Measurements from ENCODE around the gene SLC12A6. TPM values are rescaled to one million over a fixed set of nuclear protein-coding genes. Genes with fewer than 3 reads are reported as not detected.
A peak's percentile ranks its signal among the peaks of the same experiment; 100 is the strongest.
"Not testable (repeated sequence)": the region's sequence is repeated elsewhere in the genome, so short reads cannot be mapped to it uniquely, and the experiment has no call there.

SLC12A6 gene
- total RNA-seq, 1 donor from 2014 or later, result 7.0 TPM

GRCh38 chr15:34358367-34358766, 20.8 kb upstream of the SLC12A6 start:
- no peak for ATAC-seq
- no peak for DNase-seq (ENCODE audit: low spot score)

GRCh38 chr15:34357653-34358052, 20.1 kb upstream of the SLC12A6 start:
- ATAC-seq (no peak), DNase-seq (ENCODE audit: low spot score) (no peak)

- ATAC-seq, result no peak
- DNase-seq (ENCODE audit: low spot score), result no peak
Observed at GRCh38 chr15:34355241-34355640, 17.7 kb upstream of the SLC12A6 start.

GRCh38 chr15:34354286-34354685, 16.7 kb upstream of the SLC12A6 start:
- ATAC-seq, result no peak
- DNase-seq (ENCODE audit: low spot score), result no peak

- ATAC-seq (no peak), DNase-seq (ENCODE audit: low spot score) (no peak)
Observed at GRCh38 chr15:34353627-34354026, 16.0 kb upstream of the SLC12A6 start.

GRCh38 chr15:34352996-34353395, 15.4 kb upstream of the SLC12A6 start:
- DNase-seq (ENCODE audit: low spot score); ATAC-seq: not testable (repeated sequence)

GRCh38 chr15:34349769-34350168, 12.2 kb upstream of the SLC12A6 start:
- DNase-seq (ENCODE audit: low spot score), result no peak
- ATAC-seq, result no peak

- ATAC-seq, result no peak
Observed at GRCh38 chr15:34348735-34349300, 11.2 kb upstream of the SLC12A6 start.

GRCh38 chr15:34347951-34348638, 10.5 kb upstream of the SLC12A6 start:
- DNase-seq (ENCODE audit: low spot score) (no peak), ATAC-seq (no peak)

More at GRCh38 chr15:34348735-34349300, 11.2 kb upstream of the SLC12A6 start:
- DNase-seq (ENCODE audit: low spot score), result no peak

GRCh38 chr15:34342737-34343575, 5.4 kb upstream of the SLC12A6 start, which contains the start of the genes NOP10 and NUTM1:
TSS of gene NOP10 (minus strand) at chr15:34343136. CDS start at chr15:34343073, 63 bp downstream.
TSS of gene NUTM1 (plus strand) at chr15:34343315. CDS start at chr15:34343697, 382 bp downstream.
- DNase-seq (ENCODE audit: low spot score) (peak; percentile 92), ATAC-seq (peak; percentile 98)

- not testable (repeated sequence) for ATAC-seq; DNase-seq (ENCODE audit: low spot score)
Observed at GRCh38 chr15:34342213-34342736, 4.7 kb upstream of the SLC12A6 start.

- DNase-seq (ENCODE audit: low spot score) (no peak), ATAC-seq (no peak)
Observed at GRCh38 chr15:34341381-34342212, 4.0 kb upstream of the SLC12A6 start.

GRCh38 chr15:34339946-34340345, 2.4 kb upstream of the SLC12A6 start:
- no peak for ATAC-seq
- DNase-seq (ENCODE audit: low spot score), result no peak

- DNase-seq (ENCODE audit: low spot score) (no peak), ATAC-seq (no peak)
Observed at GRCh38 chr15:34338347-34338746, 766 bp upstream of the SLC12A6 start.

GRCh38 chr15:34336991-34337556, 507 bp downstream of the SLC12A6 start:
- ATAC-seq, result peak; percentile 2

GRCh38 chr15:34336231-34336990, 1.2 kb downstream of the SLC12A6 start:
- DNase-seq (ENCODE audit: low spot score), result no peak
- ATAC-seq, result no peak

More at GRCh38 chr15:34336991-34337556, 507 bp downstream of the SLC12A6 start:
- DNase-seq (ENCODE audit: low spot score), result no peak

- DNase-seq (ENCODE audit: low spot score) (no peak), ATAC-seq (no peak)
Observed at GRCh38 chr15:34335176-34336032, 2.2 kb downstream of the SLC12A6 start.

- no peak for ATAC-seq
- no peak for DNase-seq (ENCODE audit: low spot score)
Observed at GRCh38 chr15:34334672-34335071, 2.9 kb downstream of the SLC12A6 start.

Data from left lobe of liver (tissue), 2 donors.